B cell (primary cell): Measurements from ENCODE around the gene SLC26A8. TPM values are rescaled to one million over a fixed set of nuclear protein-coding genes. Genes with fewer than 3 reads are reported as not detected.
"Not testable (repeated sequence)": the region's sequence is repeated elsewhere in the genome, so short reads cannot be mapped to it uniquely, and the experiment has no call there.

Experiments used
- ATAC-seq: fragments of 200-7000 bp; cut with Tn5 transposase; one replicate; pipeline ENCODE4 v1.10.0; 2021; ENCODE audit warnings: low read depth, mild to moderate bottlenecking, moderate number of reproducible peaks, moderate library complexity
- CTCF ChIA-PET: fragments of 350-600 bp; sonication (Branson Sonifier 250); formaldehyde crosslinking; loops from one replicate; lab custom pipeline; 2021; ENCODE audit warnings: antibody characterized with exemption, inconsistent platforms; lab: Charles Lee
- POLR2A ChIA-PET: fragments of 350-600 bp; sonication (Branson Sonifier 250); formaldehyde crosslinking; loops from one replicate; lab custom pipeline; 2021; ENCODE audit warnings: antibody characterized with exemption; lab: Charles Lee
- DNase-seq: peaks from one replicate; pipeline ENCODE4 v3.0.0; 2013
- H2AFZ ChIP-seq: 2 replicates; pipeline ENCODE4 v1.6.1; 2012; ENCODE audit warnings: mild to moderate bottlenecking, low read depth, low read length; ENCODE audit not compliant: insufficient read depth, poor library complexity, severe bottlenecking
- H3K27ac ChIP-seq, 2 donors: 1 replicate in 1 of 2; 2 replicates in 1 of 2; pipeline ENCODE4 v1.5.1; 2012 to 2013; ENCODE audit warnings: low read length in 2 of 2, mild to moderate bottlenecking in 2 of 2, moderate library complexity in 1 of 2
- H3K27me3 ChIP-seq, 4 experiments: fragments of 200-600 bp in 1 of 4; sonication (generic) in 1 of 4; replicated peaks in 1 of 4; 1 replicate in 2 of 4; 2 replicates in 2 of 4; pipeline versions ENCODE4 v1.6.1 to v1.7.0; 2013 to 2016; ENCODE audit warnings: low read length in 3 of 4, mild to moderate bottlenecking in 2 of 4, mixed read lengths in 1 of 4, moderate library complexity in 1 of 4; ENCODE audit not compliant: insufficient read depth in 4 of 4, control insufficient read depth in 3 of 4; ENCODE audit errors: control extremely low read depth in 1 of 4
- H3K36me3 ChIP-seq, 2 experiments: replicated peaks in 1 of 2; 1 replicate in 1 of 2; 2 replicates in 1 of 2; pipeline versions ENCODE4 v1.6.1 to v1.7.1; 2013; ENCODE audit warnings: low read length in 1 of 2; ENCODE audit not compliant: insufficient read depth in 2 of 2, control insufficient read depth in 1 of 2; ENCODE audit errors: control extremely low read depth in 1 of 2, extremely low read depth in 1 of 2
- H3K4me1 ChIP-seq, 2 donors: fragments of 200-600 bp in 1 of 2; sonication (generic) in 1 of 2; 1 replicate in 1 of 2; 2 replicates in 1 of 2; pipeline versions ENCODE4 v1.5.1 to v1.6.1; 2013 to 2017; ENCODE audit warnings: low read length in 2 of 2; ENCODE audit not compliant: control insufficient read depth in 2 of 2, insufficient read depth in 2 of 2
- H3K4me2 ChIP-seq: replicated peaks from 2 replicates; pipeline ENCODE3; 2012; ENCODE audit warnings: mild to moderate bottlenecking, low read depth, low read length; ENCODE audit not compliant: poor library complexity, severe bottlenecking
- H3K4me3 ChIP-seq, 5 experiments: fragments of 200-600 bp in 1 of 5; sonication (generic) in 1 of 5; 1 replicate in 3 of 5; 2 replicates in 2 of 5; pipeline versions ENCODE4 v1.5.1 to v1.7.0; 2011 to 2016; ENCODE audit warnings: low read length in 4 of 5, mild to moderate bottlenecking in 4 of 5, low read depth in 2 of 5, control low read depth in 1 of 5, moderate library complexity in 1 of 5; ENCODE audit not compliant: insufficient read depth in 1 of 5; ENCODE audit errors: control extremely low read depth in 1 of 5, extremely low read depth in 1 of 5
- H3K79me2 ChIP-seq: fragments of 200-600 bp; sonication (generic); one replicate; pipeline ENCODE4 v1.6.0; 2016; ENCODE audit warnings: low read length; ENCODE audit not compliant: control insufficient read depth, insufficient read depth
- H3K9ac ChIP-seq: fragments of 200-600 bp; sonication (generic); 2 replicates; pipeline ENCODE4 v1.6.1; 2017; ENCODE audit warnings: mild to moderate bottlenecking, low read length, moderate library complexity
- H3K9me3 ChIP-seq, 3 donors: one replicate each; pipeline versions ENCODE4 v1.6.1 to v1.7.1; 2013; ENCODE audit warnings: low read length in 2 of 3; ENCODE audit not compliant: control insufficient read depth in 2 of 3, insufficient read depth in 1 of 3; ENCODE audit errors: control extremely low read depth in 1 of 3
- H4K20me1 ChIP-seq: 2 replicates; pipeline ENCODE4 v1.6.0; 2012; ENCODE audit warnings: mild to moderate bottlenecking, low read length; ENCODE audit not compliant: insufficient read depth, control insufficient read depth, poor library complexity, severe bottlenecking
- H3K27ac Mint-ChIP-seq: one replicate; pipeline ENCODE4 v1.8.0; 2021; ENCODE audit warnings: mixed read lengths
- H3K27me3 Mint-ChIP-seq: one replicate; pipeline ENCODE4 v1.8.0; 2021; ENCODE audit warnings: mixed read lengths
- H3K4me1 Mint-ChIP-seq: one replicate; pipeline ENCODE4 v1.8.0; 2021; ENCODE audit warnings: mixed read lengths
- H3K4me3 Mint-ChIP-seq: one replicate; pipeline ENCODE4 v1.8.0; 2021; ENCODE audit warnings: mixed read lengths
- H3K9me3 Mint-ChIP-seq: one replicate; pipeline ENCODE4 v1.8.0; 2022; ENCODE audit warnings: mixed read lengths; ENCODE audit not compliant: insufficient read depth
- EZH2 ChIP-seq: IDR thresholded peaks from 2 replicates; pipeline ENCODE4 v1.6.1; 2012; ENCODE audit warnings: borderline replicate concordance, low read depth, mild to moderate bottlenecking, moderate library complexity, low read length; ENCODE audit not compliant: insufficient read depth, poor library complexity, severe bottlenecking
- WGBS: methylation state at CpG from one replicate; pipeline ENCODE4 v1.1.5; 2013; ENCODE audit warnings: missing lambda C conversion rate; ENCODE audit not compliant: insufficient coverage; 5-methylcytosine and 5-hydroxymethylcytosine counted together
- intact Hi-C: fragments of 100-400 bp; cut with micrococcal nuclease; formaldehyde crosslinking; loops from one replicate; pipeline ENCODE4 v1.10.0; 2022
- polyA plus RNA-seq: library from polyadenylated mRNA; depleted of rRNA; stranded (reverse); fragments of >200 nt; gene quantifications from 2 replicates; pipeline ENCODE4 v1.2.3, GENCODE V29; 2012
- total RNA-seq, 2 donors: library from RNA; stranded (reverse); fragments of 120-200 nt in 1 of 2; gene quantifications; 1 replicate in 1 of 2; 2 replicates in 1 of 2; pipeline versions ENCODE4 v1.2.3 to v1.2.4, GENCODE V29; 2013 to 2022
- TF ChIP-seq, protein P1 (sequence below): fragments of 200-600 bp; IDR thresholded peaks from one replicate; pipeline ENCODE4 v1.8.0; 2022; ENCODE audit warnings: antibody characterized with exemption, mild to moderate bottlenecking

SLC26A8 gene
- total and polyA plus RNA-seq, 2 donors (not counting 1 experiment from before 2014, with no cell fraction given) = 0.01 TPM; not detected in 1

- Histone ChIP-seq H3K9me3 (peaks cover 0 to 3% (median 0%) of the 10 kb centered on the region in 3 donors), H3K36me3 (no peaks in the 10 kb centered on the region), H3K27me3 (peaks cover 0 to 3% (median 0%) of the 10 kb centered on the region in 4 experiments), H3K4me1 (no peaks in the 10 kb centered on the region), H3K9ac (no peak overlapping the region), H3K4me3 (no peak overlapping the region), H3K4me2 (no peak overlapping the region), H4K20me1 (no peaks in the 10 kb centered on the region), H3K79me2 (no peaks in the 10 kb centered on the region), H3K27ac (no peak overlapping the region), H2AFZ (no peak overlapping the region)
- ChIA-PET CTCF (no interaction called here), POLR2A (interaction anchor here (0.6 kb wide), 1 partner anchor 74 kb away, joined by 5 read pairs; no protein-coding TSS in a partner anchor)
- peaks cover 9% of the 10 kb centered on the region for H3K27me3 Mint-ChIP-seq
- no peak overlapping the region for H3K27ac Mint-ChIP-seq
- DNase-seq (no peak), ATAC-seq (no peak)
- no peak overlapping the region for H3K4me3 Mint-ChIP-seq
- intact Hi-C loops = no loop called here
- H3K4me1 Mint-ChIP-seq = no peaks in the 10 kb centered on the region
- no peak for TF ChIP-seq EZH2
- TF ChIP-seq, protein P1, sequence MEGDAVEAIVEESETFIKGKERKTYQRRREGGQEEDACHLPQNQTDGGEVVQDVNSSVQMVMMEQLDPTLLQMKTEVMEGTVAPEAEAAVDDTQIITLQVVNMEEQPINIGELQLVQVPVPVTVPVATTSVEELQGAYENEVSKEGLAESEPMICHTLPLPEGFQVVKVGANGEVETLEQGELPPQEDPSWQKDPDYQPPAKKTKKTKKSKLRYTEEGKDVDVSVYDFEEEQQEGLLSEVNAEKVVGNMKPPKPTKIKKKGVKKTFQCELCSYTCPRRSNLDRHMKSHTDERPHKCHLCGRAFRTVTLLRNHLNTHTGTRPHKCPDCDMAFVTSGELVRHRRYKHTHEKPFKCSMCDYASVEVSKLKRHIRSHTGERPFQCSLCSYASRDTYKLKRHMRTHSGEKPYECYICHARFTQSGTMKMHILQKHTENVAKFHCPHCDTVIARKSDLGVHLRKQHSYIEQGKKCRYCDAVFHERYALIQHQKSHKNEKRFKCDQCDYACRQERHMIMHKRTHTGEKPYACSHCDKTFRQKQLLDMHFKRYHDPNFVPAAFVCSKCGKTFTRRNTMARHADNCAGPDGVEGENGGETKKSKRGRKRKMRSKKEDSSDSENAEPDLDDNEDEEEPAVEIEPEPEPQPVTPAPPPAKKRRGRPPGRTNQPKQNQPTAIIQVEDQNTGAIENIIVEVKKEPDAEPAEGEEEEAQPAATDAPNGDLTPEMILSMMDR = no peak
- H3K9me3 Mint-ChIP-seq = peaks cover 10% of the 10 kb centered on the region
These were observed 82.1 kb downstream of the SLC26A8 start for GRCh38 chr6:35942355-35942754.

GRCh38 chr6:35941170-35941569 lies 83.3 kb downstream of the SLC26A8 start:
- 100% methylated on average over 1 of the region's 7 CpGs for WGBS
- H2AFZ ChIP-seq, H3K79me2 ChIP-seq, H3K4me3 Mint-ChIP-seq, H3K4me1 Mint-ChIP-seq, H3K36me3 ChIP-seq, intact Hi-C loops, H3K27ac ChIP-seq, H3K27me3 Mint-ChIP-seq, H3K4me3 ChIP-seq, H4K20me1 ChIP-seq, H3K4me1 ChIP-seq, ATAC-seq, H3K4me2 ChIP-seq, H3K9me3 ChIP-seq, H3K9ac ChIP-seq, H3K27ac Mint-ChIP-seq, CTCF ChIA-PET, H3K27me3 ChIP-seq, DNase-seq, POLR2A ChIA-PET: not testable (repeated sequence)
- H3K9me3 Mint-ChIP-seq = peaks cover 12% of the 10 kb centered on the region

DNA sequence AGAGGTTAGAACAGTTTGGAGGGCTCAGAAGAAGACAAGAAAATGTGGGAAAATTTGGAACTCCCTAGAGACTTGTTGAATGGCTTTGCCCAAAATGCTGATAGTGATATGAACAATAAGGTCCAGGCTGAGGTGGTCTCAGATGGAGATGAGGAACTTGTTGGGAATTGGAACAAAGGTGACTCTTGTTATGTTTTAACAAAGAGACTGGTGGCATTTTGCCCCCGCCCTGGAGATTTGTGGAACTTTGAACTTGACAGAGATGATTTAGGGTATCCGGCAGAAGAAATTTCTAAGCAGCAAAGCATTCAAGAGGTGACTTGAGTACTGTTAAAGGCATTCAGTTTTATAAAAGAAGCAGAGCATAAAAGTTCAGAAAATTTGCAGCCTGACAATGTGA lies 84.4 kb downstream of the SLC26A8 start:
- H3K4me2 ChIP-seq, H2AFZ ChIP-seq, H3K4me1 Mint-ChIP-seq, H3K27ac Mint-ChIP-seq, DNase-seq, H3K9ac ChIP-seq, H4K20me1 ChIP-seq, H3K27me3 Mint-ChIP-seq, POLR2A ChIA-PET, H3K9me3 ChIP-seq, H3K4me1 ChIP-seq, H3K27ac ChIP-seq, H3K4me3 ChIP-seq, H3K79me2 ChIP-seq, CTCF ChIA-PET, H3K36me3 ChIP-seq, H3K4me3 Mint-ChIP-seq, intact Hi-C loops, H3K27me3 ChIP-seq, ATAC-seq: not testable (repeated sequence)
- H3K9me3 Mint-ChIP-seq = peaks cover 12% of the 10 kb centered on the region
- 100% methylated on average over 2 of the region's 2 CpGs for WGBS
